ENCODE measurements around the gene TTC1.

Gene TTC1

DNA sequence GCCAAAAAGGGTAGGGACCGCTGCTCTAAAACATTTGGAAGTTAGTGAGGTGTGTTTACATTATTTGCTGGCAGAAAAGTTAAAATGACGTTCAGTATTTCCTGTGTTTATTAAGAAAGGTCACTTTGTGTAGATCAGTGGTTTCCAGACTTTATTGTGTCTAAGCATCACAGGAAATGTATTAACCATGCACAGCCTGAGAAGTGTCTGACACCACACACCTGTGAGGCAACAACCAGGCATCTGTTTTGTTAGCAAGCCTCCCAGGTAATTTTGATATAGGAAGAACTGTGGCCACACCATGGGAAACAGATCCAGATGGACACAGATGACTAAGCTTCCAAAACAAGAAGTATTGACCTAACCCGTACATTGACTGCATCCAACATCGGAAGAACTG lies 12.0 kb downstream of the TTC1 start:
- Mint-ChIP-seq H3K36me3 (ENCODE audit: low read depth) (peaks cover 76% of the 10 kb centered on the region), H3K9me3 (no peaks in the 10 kb centered on the region), H3K4me3 (no peak overlapping the region), H3K27me3 (no peaks in the 10 kb centered on the region), H3K27ac (no peak overlapping the region), H3K4me1 (ENCODE audit: low read depth) (peaks cover 34% of the 10 kb centered on the region)
- no peak for DNase-seq

DNA sequence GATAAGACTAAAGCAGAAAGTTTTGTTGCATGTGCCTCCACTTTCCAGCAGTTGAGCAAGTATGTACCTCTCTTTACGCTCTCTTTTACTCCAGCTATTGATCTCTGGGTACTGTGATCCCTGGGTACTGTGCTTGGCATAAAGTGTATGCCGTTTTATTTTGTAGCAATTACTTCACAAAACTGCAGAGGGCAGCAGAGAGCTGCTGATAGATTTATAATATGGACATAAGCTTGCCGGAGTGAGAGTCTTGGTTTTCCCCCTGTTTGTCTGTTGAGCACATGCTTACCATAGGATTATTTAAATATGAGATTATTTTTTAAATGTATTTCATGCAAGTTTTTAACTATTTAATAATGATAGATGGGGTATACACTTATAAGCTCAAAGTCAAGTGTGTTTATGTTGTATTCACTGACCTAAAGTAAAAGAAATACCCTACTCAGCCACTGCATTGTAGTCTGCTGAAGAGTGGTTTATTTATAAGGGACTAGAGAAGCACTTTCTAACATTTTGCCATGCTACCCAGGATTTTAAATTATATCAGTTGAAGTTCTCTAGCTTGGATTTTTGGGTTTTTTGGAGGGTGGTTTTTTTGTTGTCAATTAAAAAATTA lies 13.0 kb downstream of the TTC1 start:
- H3K27me3 Mint-ChIP-seq = no peaks in the 10 kb centered on the region
- H3K27ac Mint-ChIP-seq = peak overlapping the region; percentile 58
- DNase-seq = no peak
- H3K4me1 Mint-ChIP-seq (ENCODE audit: low read depth) = peaks cover 35% of the 10 kb centered on the region
- H3K36me3 Mint-ChIP-seq (ENCODE audit: low read depth) = peaks cover 80% of the 10 kb centered on the region
- H3K4me3 Mint-ChIP-seq = no peak overlapping the region
- H3K9me3 Mint-ChIP-seq = no peaks in the 10 kb centered on the region

DNA sequence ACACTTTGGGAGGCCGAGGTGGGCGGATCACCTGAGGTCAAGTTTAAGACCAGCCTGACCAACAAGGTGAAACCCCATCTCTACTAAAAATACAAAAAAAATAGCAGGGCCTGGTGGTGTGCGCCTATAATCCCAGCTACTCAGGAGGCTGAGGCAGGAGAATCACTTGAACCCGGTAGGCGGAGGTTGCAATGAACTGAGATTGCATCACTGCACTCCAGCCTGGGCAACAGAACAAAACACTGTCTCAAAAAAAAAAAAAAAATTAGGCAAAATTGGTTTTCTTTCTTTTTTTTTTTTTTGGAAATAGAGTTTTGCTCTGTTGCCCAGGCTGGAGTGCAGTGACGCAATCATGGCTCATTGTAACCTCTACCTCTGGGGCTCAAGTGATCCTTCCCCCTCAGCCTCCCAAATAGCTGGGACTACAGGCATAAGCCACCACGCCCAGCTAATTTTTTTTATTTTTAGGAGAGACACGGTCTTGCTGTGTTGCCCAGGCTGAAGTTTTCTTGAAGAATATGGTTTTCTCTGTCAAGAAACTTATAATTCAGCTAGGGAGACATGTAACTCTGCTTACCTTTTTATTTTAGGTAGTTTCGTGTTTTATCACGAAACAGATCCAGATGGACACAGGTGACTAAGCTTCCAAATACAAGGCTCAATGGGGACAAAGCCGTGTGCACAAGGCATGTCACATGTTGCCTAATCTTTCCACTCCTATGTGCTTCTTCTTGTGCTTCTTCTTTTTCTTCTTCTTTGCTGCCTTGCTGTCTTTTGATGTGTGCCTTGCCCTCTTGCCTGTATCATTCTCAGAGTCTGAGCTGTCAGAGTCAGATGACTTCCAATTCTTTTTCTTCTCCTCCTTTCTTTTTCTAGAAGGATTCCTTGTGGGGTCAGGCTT lies 14.3 kb downstream of the TTC1 start:
- no peaks in the 10 kb centered on the region for H3K27me3 Mint-ChIP-seq
- H3K9me3 Mint-ChIP-seq = no peaks in the 10 kb centered on the region
- peaks cover 37% of the 10 kb centered on the region for H3K4me1 Mint-ChIP-seq (ENCODE audit: low read depth)
- H3K27ac Mint-ChIP-seq = peak overlapping the region; percentile 39
- DNase-seq = no peak
- peaks cover 82% of the 10 kb centered on the region for H3K36me3 Mint-ChIP-seq (ENCODE audit: low read depth)
- H3K4me3 Mint-ChIP-seq = no peak overlapping the region

DNA sequence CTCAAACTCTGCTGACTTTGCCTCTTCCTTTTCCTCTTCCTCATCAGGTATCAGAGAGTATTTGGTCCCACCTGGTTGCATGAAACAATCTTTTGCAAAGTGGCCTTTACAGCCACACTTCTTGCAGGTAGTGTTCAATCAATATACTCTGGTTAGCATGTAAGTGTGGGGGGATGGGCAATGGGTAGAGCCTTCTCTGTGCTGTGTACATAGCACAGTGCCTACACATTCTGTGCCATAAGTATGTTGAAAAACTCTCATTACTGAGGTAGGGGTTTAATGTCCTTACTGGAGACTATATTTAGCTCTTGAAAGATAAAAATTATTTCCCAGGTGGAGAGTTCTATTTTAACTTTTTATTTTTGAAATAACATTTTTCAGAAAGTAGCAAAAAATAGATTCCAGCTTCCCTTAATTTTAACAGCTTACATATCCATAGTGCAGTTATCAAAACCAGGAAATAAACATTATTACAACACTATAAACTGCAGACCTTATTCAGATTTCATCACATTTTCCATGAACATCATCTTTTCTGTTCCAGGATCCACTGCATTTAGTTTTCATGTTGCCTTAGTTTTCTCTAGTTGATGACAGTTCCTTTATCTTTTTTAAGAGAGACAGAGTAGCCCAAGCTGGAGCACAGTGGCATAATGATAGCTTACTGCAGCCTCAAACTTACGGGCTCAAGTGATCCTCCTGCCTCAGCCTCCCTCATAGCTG lies 15.1 kb downstream of the TTC1 start:
- peak overlapping the region; percentile 39 for H3K27ac Mint-ChIP-seq
- DNase-seq = no peak
- H3K9me3 Mint-ChIP-seq = no peaks in the 10 kb centered on the region
- peaks cover 39% of the 10 kb centered on the region for H3K4me1 Mint-ChIP-seq (ENCODE audit: low read depth)
- no peak overlapping the region for H3K4me3 Mint-ChIP-seq
- peaks cover 82% of the 10 kb centered on the region for H3K36me3 Mint-ChIP-seq (ENCODE audit: low read depth)
- no peaks in the 10 kb centered on the region for H3K27me3 Mint-ChIP-seq

DNA sequence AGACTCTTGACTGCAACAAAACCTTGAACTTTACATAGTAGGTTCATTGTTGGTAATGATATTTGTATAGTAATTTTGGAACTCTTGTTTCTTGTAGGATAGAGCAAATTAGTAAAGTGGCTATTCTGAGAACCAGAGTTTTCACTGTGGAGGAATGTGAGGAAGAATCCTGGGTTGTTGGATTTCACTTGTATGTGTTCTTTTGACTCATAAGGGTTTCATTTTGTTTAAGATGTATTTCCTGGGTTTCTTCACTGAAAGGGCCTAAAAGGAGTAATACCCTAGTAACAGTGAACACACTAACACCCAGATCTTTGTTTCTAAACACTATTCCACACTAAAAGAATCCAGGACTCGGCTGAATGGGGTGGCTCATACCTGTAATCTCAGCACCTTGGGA lies 20.1 kb downstream of the TTC1 start:
- Mint-ChIP-seq H3K36me3 (ENCODE audit: low read depth) (peaks cover 85% of the 10 kb centered on the region), H3K27ac (no peak overlapping the region), H3K4me1 (ENCODE audit: low read depth) (peaks cover 20% of the 10 kb centered on the region), H3K9me3 (no peaks in the 10 kb centered on the region), H3K4me3 (no peak overlapping the region), H3K27me3 (no peaks in the 10 kb centered on the region)
- no peak for DNase-seq

DNA sequence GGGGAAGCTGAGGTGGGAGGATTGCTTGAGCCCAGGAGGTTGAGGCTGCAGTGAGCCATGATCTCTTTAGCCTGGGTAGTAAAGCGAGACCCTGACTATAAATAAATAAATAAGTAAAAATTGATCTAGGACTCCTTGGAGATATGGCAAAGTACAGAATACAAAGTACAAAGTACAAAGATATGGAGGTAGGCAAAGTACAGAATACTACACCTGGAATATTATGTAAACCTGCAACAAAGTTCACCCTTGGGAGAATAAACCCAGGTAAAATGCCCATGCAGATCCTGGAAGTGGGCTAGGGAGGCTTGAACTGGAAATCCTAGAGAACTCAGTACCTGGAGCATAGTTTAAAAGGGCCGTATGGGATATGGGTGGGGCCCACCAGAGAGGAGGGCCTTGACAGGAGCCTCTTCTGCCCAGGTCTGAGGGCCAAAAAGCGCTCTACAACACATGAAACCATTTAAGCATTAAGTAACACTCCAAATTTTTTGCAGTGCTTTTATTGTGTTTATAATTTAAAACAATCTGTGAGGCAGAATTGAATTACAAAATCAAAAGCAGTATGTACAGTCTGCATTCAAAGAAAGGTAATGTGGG lies 20.7 kb downstream of the TTC1 start:
- Mint-ChIP-seq H3K27ac (no peak overlapping the region), H3K4me1 (ENCODE audit: low read depth) (peaks cover 15% of the 10 kb centered on the region), H3K4me3 (no peak overlapping the region), H3K9me3 (no peaks in the 10 kb centered on the region), H3K36me3 (ENCODE audit: low read depth) (peaks cover 85% of the 10 kb centered on the region), H3K27me3 (no peaks in the 10 kb centered on the region)
- DNase-seq = no peak

DNA sequence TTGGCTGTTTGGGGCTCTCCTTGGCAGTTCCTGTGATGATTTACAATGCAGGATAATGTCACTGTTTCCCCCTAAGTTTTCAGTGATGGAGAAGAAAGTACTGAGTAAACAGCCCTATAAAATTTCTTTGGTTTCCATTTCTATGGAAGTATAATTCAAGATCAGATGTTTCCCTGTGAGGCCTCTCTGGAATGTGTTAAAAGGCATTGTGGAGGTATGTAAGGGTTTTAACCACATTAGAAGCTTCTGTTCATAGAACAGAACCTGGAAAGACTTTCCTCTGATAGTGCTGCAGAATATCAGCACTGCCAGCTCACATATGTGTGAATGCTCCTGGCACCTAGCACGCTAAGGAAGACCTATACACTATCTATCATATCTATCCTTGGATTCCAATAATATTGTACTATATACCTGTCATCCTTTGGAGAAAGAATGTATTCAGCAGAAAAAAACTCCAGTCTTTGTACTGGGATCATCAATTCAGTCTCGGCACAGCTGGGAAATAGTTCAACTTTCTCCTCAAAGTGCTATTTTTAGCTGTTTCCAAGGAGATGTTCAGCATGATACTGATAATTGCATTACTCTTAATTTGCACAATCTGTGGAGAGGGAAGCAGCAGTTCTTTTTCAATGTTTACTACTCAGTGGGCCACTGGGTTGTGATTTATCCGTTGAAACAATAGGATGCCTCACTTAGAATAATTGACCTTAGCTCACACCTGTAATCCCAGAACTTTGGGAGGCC lies 21.9 kb downstream of the TTC1 start:
- DNase-seq = no peak
- Mint-ChIP-seq H3K9me3 (no peaks in the 10 kb centered on the region), H3K27me3 (no peaks in the 10 kb centered on the region), H3K27ac (no peak overlapping the region), H3K4me3 (no peak overlapping the region), H3K36me3 (ENCODE audit: low read depth) (peaks cover 87% of the 10 kb centered on the region), H3K4me1 (ENCODE audit: low read depth) (peaks cover 14% of the 10 kb centered on the region)

DNA sequence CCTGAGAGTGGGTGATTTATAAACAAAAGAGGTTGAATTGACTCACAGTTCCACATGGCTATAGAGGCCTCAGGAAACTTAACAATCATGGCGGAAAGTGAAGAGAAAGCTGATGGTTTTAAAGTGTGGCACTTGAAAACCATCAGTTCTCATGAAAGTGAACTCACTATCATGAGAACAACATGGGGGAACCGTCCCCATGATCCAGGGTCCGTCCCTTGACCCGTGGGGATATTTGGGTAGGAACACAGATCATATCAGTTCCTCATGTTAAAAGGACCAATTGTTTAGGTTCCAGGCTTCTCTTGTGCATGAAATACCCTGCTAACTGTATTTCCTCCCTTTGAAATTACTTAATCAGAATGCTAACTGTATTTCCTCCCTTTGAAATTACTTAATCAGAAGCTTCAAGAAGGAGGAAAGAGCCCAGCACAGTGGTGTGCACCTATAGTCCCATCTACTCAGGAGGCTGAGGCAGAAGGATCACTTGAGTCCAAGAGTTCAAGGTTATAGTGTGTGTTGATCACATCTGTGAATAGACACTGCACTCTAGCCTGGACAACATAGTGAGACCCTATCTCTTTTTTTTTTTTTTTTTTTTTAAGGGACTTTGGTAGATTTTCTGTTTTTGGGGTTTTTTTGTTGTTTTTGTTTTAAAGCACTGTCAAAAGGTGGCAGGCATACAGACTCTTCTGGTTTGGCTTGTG lies 24.8 kb downstream of the TTC1 start:
- Mint-ChIP-seq H3K4me3 (no peak overlapping the region), H3K9me3 (no peaks in the 10 kb centered on the region), H3K4me1 (ENCODE audit: low read depth) (peaks cover 8% of the 10 kb centered on the region), H3K27ac (no peak overlapping the region), H3K27me3 (no peaks in the 10 kb centered on the region), H3K36me3 (ENCODE audit: low read depth) (peaks cover 90% of the 10 kb centered on the region)
- DNase-seq = no peak

DNA sequence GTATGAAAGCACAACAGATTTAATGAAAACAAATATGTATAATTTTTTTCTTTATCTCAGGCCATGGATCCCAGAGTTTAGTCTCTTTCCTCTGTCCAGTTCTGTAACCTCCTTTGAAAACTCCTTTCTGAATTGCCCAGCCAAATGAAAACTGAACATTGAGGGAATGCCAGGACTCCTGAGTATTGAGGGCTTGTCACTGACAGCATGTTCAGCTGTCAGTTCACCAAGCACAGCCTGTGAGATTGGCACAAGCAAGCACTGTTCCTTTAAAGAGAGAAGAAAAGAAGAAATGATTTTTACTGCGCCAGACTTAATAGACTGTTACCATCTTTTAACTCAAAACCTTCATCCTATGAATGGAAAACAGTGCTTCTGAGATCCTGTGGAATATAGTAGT lies 27.3 kb downstream of the TTC1 start:
- H3K4me1 Mint-ChIP-seq (ENCODE audit: low read depth) = peaks cover 5% of the 10 kb centered on the region
- H3K27me3 Mint-ChIP-seq = no peaks in the 10 kb centered on the region
- H3K9me3 Mint-ChIP-seq = no peaks in the 10 kb centered on the region
- H3K4me3 Mint-ChIP-seq = no peak overlapping the region
- H3K36me3 Mint-ChIP-seq (ENCODE audit: low read depth) = peaks cover 78% of the 10 kb centered on the region
- no peak overlapping the region for H3K27ac Mint-ChIP-seq
- no peak for DNase-seq

DNA sequence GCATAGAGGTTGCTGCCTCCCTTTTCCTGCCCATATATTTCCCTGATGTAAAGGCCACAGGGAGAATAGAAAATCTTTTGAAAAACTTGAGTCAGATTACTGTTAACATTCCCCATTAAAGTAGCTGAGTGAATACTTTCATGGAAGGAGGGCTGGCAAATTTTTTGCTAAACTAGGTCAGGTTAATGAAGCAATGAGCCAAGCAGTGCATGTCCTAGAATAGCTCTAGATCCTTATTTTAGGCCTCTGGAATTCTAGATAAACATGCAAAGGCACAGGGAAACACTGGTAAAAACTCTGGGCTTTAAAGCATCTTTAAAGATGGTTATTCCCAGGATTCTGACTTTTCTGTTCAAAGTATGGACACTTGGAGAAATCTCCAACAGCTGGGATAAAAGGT lies 27.9 kb downstream of the TTC1 start:
- no peak overlapping the region for H3K4me3 Mint-ChIP-seq
- no peak for DNase-seq
- no peaks in the 10 kb centered on the region for H3K9me3 Mint-ChIP-seq
- H3K27me3 Mint-ChIP-seq = no peaks in the 10 kb centered on the region
- no peak overlapping the region for H3K27ac Mint-ChIP-seq
- H3K4me1 Mint-ChIP-seq (ENCODE audit: low read depth) = peaks cover 5% of the 10 kb centered on the region
- peaks cover 82% of the 10 kb centered on the region for H3K36me3 Mint-ChIP-seq (ENCODE audit: low read depth)

DNA sequence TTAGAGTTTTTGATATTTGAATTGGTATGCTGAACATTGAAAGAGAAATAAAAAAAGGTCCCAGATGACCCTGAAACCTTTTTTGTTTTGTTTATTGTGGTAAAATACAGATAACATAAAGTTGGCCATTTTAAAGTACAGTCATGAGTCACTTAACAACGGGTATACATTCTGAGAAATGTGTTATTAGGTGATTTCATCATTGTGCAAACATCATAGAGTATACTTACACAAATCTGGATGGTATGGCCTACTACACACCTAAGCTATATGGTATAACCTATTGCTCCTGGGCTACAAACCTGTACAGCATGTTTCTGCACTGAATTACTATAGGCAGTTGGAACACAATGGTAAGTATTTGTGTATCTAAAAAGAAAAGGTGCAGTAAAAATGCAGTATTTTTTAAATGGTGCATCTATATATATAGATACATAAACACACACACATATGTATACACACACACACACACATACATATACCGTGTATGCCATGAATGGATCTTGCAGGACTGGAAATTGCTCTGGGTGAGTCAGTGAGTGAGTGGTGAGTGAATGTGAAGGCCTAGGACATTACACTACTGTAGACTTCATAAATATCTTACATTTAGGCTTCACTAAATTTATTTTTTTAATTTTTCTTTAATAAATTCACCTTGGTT lies 31.0 kb downstream of the TTC1 start:
- H3K9me3 Mint-ChIP-seq = no peaks in the 10 kb centered on the region
- H3K36me3 Mint-ChIP-seq (ENCODE audit: low read depth) = peaks cover 85% of the 10 kb centered on the region
- H3K27ac Mint-ChIP-seq = no peak overlapping the region

DNA sequence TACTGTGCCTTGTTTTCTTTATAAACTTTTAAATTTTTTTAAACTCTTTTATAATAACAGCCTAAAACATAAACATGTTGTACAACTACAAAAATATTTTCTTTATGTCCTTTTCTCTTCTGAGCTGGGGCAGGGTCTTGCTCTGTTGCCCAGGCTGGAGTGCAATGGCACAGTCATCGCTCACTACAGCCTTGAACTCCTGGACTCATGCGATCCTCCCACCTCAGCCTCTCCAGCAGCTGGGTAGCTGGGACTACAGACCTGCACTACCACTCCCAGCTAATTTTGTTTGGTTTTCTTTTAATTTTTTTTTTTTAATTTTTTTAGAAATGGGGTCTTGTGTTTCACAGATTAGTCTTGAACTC lies 31.5 kb downstream of the TTC1 start:
- DNase-seq = no peak
- H3K27me3 Mint-ChIP-seq = no peaks in the 10 kb centered on the region
- H3K36me3 Mint-ChIP-seq (ENCODE audit: low read depth) = peaks cover 82% of the 10 kb centered on the region
- peaks cover 14% of the 10 kb centered on the region for H3K4me1 Mint-ChIP-seq (ENCODE audit: low read depth)
- no peak overlapping the region for H3K4me3 Mint-ChIP-seq
- no peaks in the 10 kb centered on the region for H3K9me3 Mint-ChIP-seq
- H3K27ac Mint-ChIP-seq = no peak overlapping the region

More for the DNA sequence above, 31.0 kb downstream of the TTC1 start:
- no peak overlapping the region for H3K4me3 Mint-ChIP-seq
- peaks cover 14% of the 10 kb centered on the region for H3K4me1 Mint-ChIP-seq (ENCODE audit: low read depth)
- H3K27me3 Mint-ChIP-seq = no peaks in the 10 kb centered on the region
- no peak for DNase-seq

DNA sequence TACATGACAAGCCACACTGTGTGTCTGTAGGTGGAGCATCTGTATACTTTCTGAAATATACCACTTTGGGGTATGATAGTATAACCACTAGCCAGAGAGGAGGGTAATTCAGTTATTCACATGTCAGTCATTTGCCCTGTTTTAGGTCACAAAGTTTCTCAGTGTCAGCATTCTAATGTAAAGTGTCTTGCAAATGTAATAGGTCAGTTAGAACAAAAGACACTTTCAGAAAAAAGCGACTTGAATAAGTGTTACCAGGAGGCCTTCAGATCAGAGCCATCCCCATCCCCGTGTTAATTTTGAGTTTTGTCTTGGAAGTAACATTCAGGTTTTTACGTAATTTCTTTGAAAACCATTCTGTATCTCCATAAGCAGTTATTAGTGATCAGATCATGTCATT lies 33.7 kb downstream of the TTC1 start:
- H3K4me1 Mint-ChIP-seq (ENCODE audit: low read depth) = peaks cover 12% of the 10 kb centered on the region
- H3K4me3 Mint-ChIP-seq = no peak overlapping the region
- no peak for DNase-seq
- H3K27me3 Mint-ChIP-seq = no peaks in the 10 kb centered on the region
- peaks cover 74% of the 10 kb centered on the region for H3K36me3 Mint-ChIP-seq (ENCODE audit: low read depth)
- no peak overlapping the region for H3K27ac Mint-ChIP-seq
- H3K9me3 Mint-ChIP-seq = no peaks in the 10 kb centered on the region

Data from activated T-cell treated with anti-CD3 and anti-CD28 coated beads, Interleukin-2, amount 50 U/mL, for 24 hours (primary cell).